GM12878 (cell line): ENCODE data around the gene B3GALT6. TPM values are rescaled to one million over a fixed set of nuclear protein-coding genes. Genes with fewer than 3 reads are reported as not detected.

Source experiments
- ATAC-seq: fragments of 200-7000 bp; cut with Tn5 transposase; 3 replicates; pipeline ENCODE4 v1.9.1; 2020; ENCODE audit warnings: mild to moderate bottlenecking, moderate library complexity
- BruUV-seq: library from RNA; stranded (reverse); fragments of 400-500 nt; replicated peaks from 2 replicates; lab custom pipeline; 2021; lab: Mats Ljungman, UMichigan
- CTCF ChIA-PET: fragments of 300-600 bp; sonication (Branson Sonifier 250); formaldehyde crosslinking; extraction: SDS; loops from one replicate; lab custom pipeline; 2021; ENCODE audit warnings: inconsistent platforms; lab: Yijun Ruan, JAX
- POLR2A ChIA-PET: fragments of 350-600 bp; formaldehyde crosslinking; extraction: SDS; loops from one replicate; lab custom pipeline; 2021; ENCODE audit warnings: inconsistent platforms; lab: Charles Lee
- RAD21 ChIA-PET: fragments of 300-600 bp; sonication (Branson Sonifier 250); formaldehyde crosslinking; loops from one replicate; lab custom pipeline; 2023; ENCODE audit warnings: antibody characterized with exemption; ENCODE audit not compliant: unreplicated experiment; lab: Charles Lee
- SMC1A ChIA-PET: fragments of 300-600 bp; sonication (Branson Sonifier 250); formaldehyde crosslinking; loops from one replicate; lab custom pipeline; 2023; ENCODE audit not compliant: unreplicated experiment, uncharacterized antibody; lab: Charles Lee
- DNase-seq: peaks from one replicate; pipeline ENCODE4 v3.0.0-alpha.2; 2011; ENCODE audit warnings: low read depth, low spot score
- FAIRE-seq: peaks from 3 replicates; lab custom pipeline; 2011; peaks lifted over from hg19 to GRCh38; lab: Jason Lieb, UNC
- H2AFZ ChIP-seq: 2 replicates; pipeline ENCODE4 v1.6.0; 2011; ENCODE audit warnings: low read depth, low read length, control low read depth; ENCODE audit not compliant: control insufficient read depth
- H3K27ac ChIP-seq: 2 replicates; pipeline ENCODE4 v1.5.1; 2011; ENCODE audit warnings: control low read depth; ENCODE audit not compliant: control insufficient read depth, insufficient read depth
- H3K27me3 ChIP-seq, 2 experiments: replicated peaks in 1 of 2; 2 replicates each; pipeline versions ENCODE4 v1.6.0 to v1.6.1; 2011; ENCODE audit warnings: low read length in 1 of 2; ENCODE audit not compliant: control insufficient read depth in 2 of 2, insufficient read depth in 2 of 2
- H3K36me3 ChIP-seq, 2 experiments: 2 replicates each; pipeline ENCODE4 v1.5.1; 2011; ENCODE audit warnings: low read length in 1 of 2; ENCODE audit not compliant: control insufficient read depth in 2 of 2, insufficient read depth in 2 of 2
- H3K4me1 ChIP-seq: 2 replicates; pipeline ENCODE4 v1.6.1; 2011; ENCODE audit warnings: mild to moderate bottlenecking, low read length, moderate library complexity, mixed read lengths; ENCODE audit not compliant: control insufficient read depth, insufficient read depth
- H3K4me2 ChIP-seq: 2 replicates; pipeline ENCODE4 v1.6.0; 2011; ENCODE audit warnings: control low read depth; ENCODE audit not compliant: control insufficient read depth, insufficient read depth
- H3K4me3 ChIP-seq: fragments of 200-600 bp; sonication (generic); 2 replicates; pipeline ENCODE4 v1.5.1; 2016
- H3K79me2 ChIP-seq: 2 replicates; pipeline ENCODE4 v1.6.0; 2011; ENCODE audit warnings: low read length; ENCODE audit not compliant: control insufficient read depth, insufficient read depth
- H3K9ac ChIP-seq: 2 replicates; pipeline ENCODE4 v1.8.0; 2011; ENCODE audit warnings: low read length, control low read depth, mixed read lengths; ENCODE audit not compliant: control insufficient read depth, insufficient read depth
- H3K9me3 ChIP-seq: replicated peaks from 3 replicates; pipeline ENCODE4 v1.5.1; 2011; ENCODE audit warnings: mild to moderate bottlenecking, low read length; ENCODE audit not compliant: control insufficient read depth, insufficient read depth
- H4K20me1 ChIP-seq: 2 replicates; pipeline ENCODE4 v1.6.0; 2011; ENCODE audit not compliant: control insufficient read depth, insufficient read depth
- CBX5 ChIP-seq: sonication (generic); IDR thresholded peaks from 2 replicates; pipeline ENCODE4 v1.6.1; 2016; ENCODE audit warnings: low read depth, moderate library complexity, mild to moderate bottlenecking, inconsistent platforms
- CHD1 ChIP-seq: IDR thresholded peaks from 2 replicates; pipeline ENCODE4 v1.6.1; 2012; ENCODE audit warnings: low read depth, low read length, improper control_type of control experiment
- EP300 ChIP-seq, 2 experiments: fragments of 150-350 bp in 1 of 2; IDR thresholded peaks; 2 replicates each; pipeline ENCODE4 v1.6.1; 2011 to 2012; ENCODE audit warnings: low read depth in 2 of 2, low read length in 2 of 2, borderline replicate concordance in 1 of 2, improper control_type of control experiment in 1 of 2, inconsistent platforms in 1 of 2; ENCODE audit not compliant: control insufficient read depth in 1 of 2
- NBN ChIP-seq: fragments of 450-650 bp; IDR thresholded peaks from 2 replicates; pipeline ENCODE4 v1.6.1; 2016
- NRF1 ChIP-seq: conservative IDR thresholded peaks from 2 replicates; pipeline ENCODE4 v1.6.1; 2011; ENCODE audit warnings: mild to moderate bottlenecking, low read depth, low read length, improper control_type of control experiment
- SREBF2 ChIP-seq: IDR thresholded peaks from 2 replicates; pipeline ENCODE4 v1.6.1; 2012; ENCODE audit warnings: mild to moderate bottlenecking, low read length
- ZNF274 ChIP-seq: IDR thresholded peaks from one replicate; pipeline ENCODE4 v1.8.0; 2011; ENCODE audit not compliant: insufficient read length, insufficient read depth
- WGBS: methylation state at CpG from one replicate; pipeline ENCODE4 v1.1.6; 2016; ENCODE audit warnings: low lambda C conversion rate; ENCODE audit not compliant: insufficient replicate concordance, insufficient coverage; ENCODE audit errors: missing lambda C conversion rate; 5-methylcytosine and 5-hydroxymethylcytosine counted together
- in situ Hi-C: fragments of 300-500 bp; cut with MboI; formaldehyde crosslinking; loops from 9 replicates; pipeline ENCODE4 v1.14.3; 2018; ENCODE audit warnings: mixed read lengths
- intact Hi-C: fragments of 100-400 bp; cut with micrococcal nuclease; formaldehyde crosslinking; loops from one replicate; pipeline ENCODE4 v1.14.2; 2022; ENCODE audit not compliant: unreplicated experiment
- polyA plus RNA-seq, 11 experiments: library from polyadenylated mRNA; depleted of rRNA in 4 of 11; unstranded in 6 of 11; stranded (reverse) in 5 of 11; fragments of >200 nt; fragmentation: Nextera tagmentation in 4 of 11; fragmentation: Illumina TruSeq in 1 of 11; extraction: Ambion mirVana in 4 of 11; extraction: Trizol in 1 of 11; gene quantifications; 1 replicate in 1 of 11; 2 replicates in 10 of 11; pipeline versions ENCODE4 v1.2.1 to v1.2.3, GENCODE V29; 2011 to 2016; ENCODE audit warnings: inconsistent platforms in 2 of 11, missing spikeins in 2 of 11, low read depth in 1 of 11
- total RNA-seq, 4 experiments: library from RNA; depleted of rRNA in 3 of 4; stranded (reverse); fragments of >200 nt in 3 of 4; fragmentation: Illumina TruSeq in 1 of 4; extraction: Trizol in 1 of 4; gene quantifications; 2 replicates each; pipeline versions ENCODE4 v1.2.1 to v1.2.3, GENCODE V29; 2013 to 2021
- TF ChIP-seq, protein P1 (sequence below): IDR thresholded peaks from 2 replicates; pipeline ENCODE4 v1.6.1; 2012; ENCODE audit warnings: low read depth, low read length, improper control_type of control experiment

The B3GALT6 gene
- total and polyA plus RNA-seq, 10 of the 15 experiments (the other 5 are each of a cell fraction or from before 2014, with no cell fraction given): 0.53 to 20.8 (median 4.5) TPM

DNA sequence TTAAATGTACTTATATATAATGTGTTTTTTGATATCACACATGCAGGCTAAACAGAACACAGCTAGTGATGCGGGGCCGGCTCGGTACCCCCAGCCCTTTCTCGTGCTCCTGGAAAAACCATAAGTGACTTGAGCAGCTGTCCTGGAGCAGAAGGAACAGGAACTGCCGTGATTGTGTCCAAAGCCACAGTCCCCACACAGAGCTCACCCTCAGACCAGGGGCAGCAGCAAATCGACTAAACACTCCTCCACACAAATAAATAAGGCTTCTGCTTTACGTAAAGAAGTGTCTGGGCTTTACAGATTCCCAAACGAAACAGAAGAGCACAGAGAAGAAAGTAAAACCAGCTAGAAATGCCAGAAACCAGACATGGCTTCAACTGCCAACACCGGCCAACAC, 32.0 kb downstream of the B3GALT6 start:
- no peaks in the 10 kb centered on the region for H3K27me3 ChIP-seq
- WGBS: 93% methylated on average over 9 of the region's 9 CpGs
- POLR2A ChIA-PET: interaction anchor here (0.6 to 1.3 kb wide), 2 partner anchors 13 to 264 kb away, joined by 8 read pairs; no protein-coding TSS in a partner anchor
- no peak overlapping the region for H3K9ac ChIP-seq
- no peak overlapping the region for H3K27ac ChIP-seq
- no peak for TF ChIP-seq CBX5
- no peak for TF ChIP-seq NBN
- no peak for TF ChIP-seq EP300 (IDR thresholded peaks at IDR 0.05; ENCODE audit: borderline replicate concordance in 1 of 2, control insufficient read depth in 1 of 2, low read depth in 2 of 2, low read length in 2 of 2)
- TF ChIP-seq NRF1: no peak
- no peak for TF ChIP-seq SREBF2
- no peak for TF ChIP-seq ZNF274
- TF ChIP-seq, protein P1, sequence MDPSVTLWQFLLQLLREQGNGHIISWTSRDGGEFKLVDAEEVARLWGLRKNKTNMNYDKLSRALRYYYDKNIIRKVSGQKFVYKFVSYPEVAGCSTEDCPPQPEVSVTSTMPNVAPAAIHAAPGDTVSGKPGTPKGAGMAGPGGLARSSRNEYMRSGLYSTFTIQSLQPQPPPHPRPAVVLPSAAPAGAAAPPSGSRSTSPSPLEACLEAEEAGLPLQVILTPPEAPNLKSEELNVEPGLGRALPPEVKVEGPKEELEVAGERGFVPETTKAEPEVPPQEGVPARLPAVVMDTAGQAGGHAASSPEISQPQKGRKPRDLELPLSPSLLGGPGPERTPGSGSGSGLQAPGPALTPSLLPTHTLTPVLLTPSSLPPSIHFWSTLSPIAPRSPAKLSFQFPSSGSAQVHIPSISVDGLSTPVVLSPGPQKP: no peak
- TF ChIP-seq CHD1: no peak
- ATAC-seq: no peak
- no peaks in the 10 kb centered on the region for H3K4me1 ChIP-seq
- no peak overlapping the region for H2AFZ ChIP-seq
- SMC1A ChIA-PET: no interaction called here
- no peak overlapping the region for H3K4me3 ChIP-seq
- H3K79me2 ChIP-seq: peaks cover 4% of the 10 kb centered on the region
- no peak for FAIRE-seq
- no peak overlapping the region for H3K4me2 ChIP-seq
- DNase-seq: no peak
- no peaks in the 10 kb centered on the region for H4K20me1 ChIP-seq
- RAD21 ChIA-PET: no interaction called here
- CTCF ChIA-PET: interaction anchor here (1.1 to 1.2 kb wide), 2 partner anchors 36 to 141 kb away, joined by 3 read pairs; no protein-coding TSS in a partner anchor
- intact Hi-C loops (no loop called here), in situ Hi-C loops (no loop called here)
- no TSS peak for BruUV-seq
- H3K36me3 ChIP-seq: peaks cover 19 to 25% of the 10 kb centered on the region in 2 experiments
- no peaks in the 10 kb centered on the region for H3K9me3 ChIP-seq
